H9 (cell line): ENCODE data around the gene SLC23A3. TPM values are rescaled to one million over a fixed set of nuclear protein-coding genes. Genes with fewer than 3 reads are reported as not detected.

Experiments used
- DNase-seq: peaks from one replicate; pipeline ENCODE4 v3.0.0-alpha.2; 2017
- H2AFZ ChIP-seq: one replicate; pipeline ENCODE4 v1.6.1; 2013; ENCODE audit warnings: mild to moderate bottlenecking, low read length, control low read depth, moderate library complexity
- H2AK5ac ChIP-seq: 2 replicates; pipeline ENCODE4 v1.6.1; 2013; ENCODE audit warnings: low read length, control low read depth, mixed read lengths; ENCODE audit not compliant: insufficient read length
- H2BK120ac ChIP-seq: one replicate; pipeline ENCODE4 v1.6.1; 2013; ENCODE audit warnings: low read depth, mild to moderate bottlenecking, low read length, control low read depth, inconsistent platforms; ENCODE audit not compliant: poor library complexity, severe bottlenecking
- H2BK12ac ChIP-seq: 2 replicates; pipeline ENCODE4 v1.6.1; 2013; ENCODE audit warnings: low read length, control low read depth, mixed read lengths, low read depth; ENCODE audit not compliant: insufficient read length
- H2BK15ac ChIP-seq: 2 replicates; pipeline ENCODE4 v1.6.1; 2013; ENCODE audit warnings: low read depth, low read length, control low read depth
- H2BK20ac ChIP-seq: one replicate; pipeline ENCODE4 v1.6.1; 2013; ENCODE audit warnings: low read depth, mild to moderate bottlenecking, low read length, control low read depth, inconsistent platforms; ENCODE audit not compliant: poor library complexity, severe bottlenecking
- H2BK5ac ChIP-seq: 2 replicates; pipeline ENCODE4 v1.6.1; 2013; ENCODE audit warnings: low read length, control low read depth, mixed read lengths; ENCODE audit not compliant: insufficient read length
- H3K14ac ChIP-seq: 2 replicates; pipeline ENCODE4 v1.6.1; 2013; ENCODE audit warnings: low read length, control low read depth; ENCODE audit not compliant: insufficient read depth
- H3K18ac ChIP-seq: 2 replicates; pipeline ENCODE4 v1.6.1; 2013; ENCODE audit warnings: low read depth, mild to moderate bottlenecking, mixed read lengths, low read length, control low read depth; ENCODE audit not compliant: insufficient read length
- H3K23ac ChIP-seq: 2 replicates; pipeline ENCODE4 v1.6.1; 2013; ENCODE audit warnings: low read length, control low read depth, mixed read lengths, low read depth; ENCODE audit not compliant: insufficient read length
- H3K23me2 ChIP-seq: 2 replicates; pipeline ENCODE4 v1.6.1; 2013; ENCODE audit warnings: low read depth, mild to moderate bottlenecking, mixed read lengths, low read length, control low read depth; ENCODE audit not compliant: insufficient read length, poor library complexity, severe bottlenecking
- H3K27ac ChIP-seq: 2 replicates; pipeline ENCODE4 v1.5.1; 2013; ENCODE audit warnings: low read length, control low read depth, mixed read lengths, low read depth; ENCODE audit not compliant: insufficient read length
- H3K27me3 ChIP-seq: 2 replicates; pipeline ENCODE4 v1.6.1; 2013; ENCODE audit warnings: low read length, control low read depth, inconsistent platforms; ENCODE audit not compliant: insufficient read depth
- H3K4ac ChIP-seq: 2 replicates; pipeline ENCODE4 v1.6.1; 2013; ENCODE audit warnings: low read depth, mild to moderate bottlenecking, control low read depth, inconsistent platforms, low read length, moderate library complexity
- H3K4me1 ChIP-seq: 2 replicates; pipeline ENCODE4 v1.6.1; 2013; ENCODE audit warnings: low read length, control low read depth, inconsistent platforms; ENCODE audit not compliant: insufficient read depth
- H3K4me2 ChIP-seq: 2 replicates; pipeline ENCODE4 v1.6.1; 2013; ENCODE audit warnings: low read length, control low read depth, mixed read lengths; ENCODE audit not compliant: insufficient read length, insufficient read depth
- H3K56ac ChIP-seq: 2 replicates; pipeline ENCODE4 v1.6.1; 2013; ENCODE audit warnings: low read depth, mild to moderate bottlenecking, mixed read lengths, low read length, control low read depth; ENCODE audit not compliant: insufficient read length
- H3K79me1 ChIP-seq: 2 replicates; pipeline ENCODE4 v1.6.1; 2013; ENCODE audit warnings: low read depth, mild to moderate bottlenecking, moderate library complexity, low read length, control low read depth, inconsistent platforms; ENCODE audit not compliant: insufficient read depth, poor library complexity, severe bottlenecking
- H3K79me2 ChIP-seq: 2 replicates; pipeline ENCODE4 v1.6.1; 2013; ENCODE audit warnings: low read length, control low read depth, inconsistent platforms; ENCODE audit not compliant: insufficient read depth
- H3K9ac ChIP-seq: 2 replicates; pipeline ENCODE4 v1.6.1; 2013; ENCODE audit warnings: low read length, control low read depth, mixed read lengths; ENCODE audit not compliant: insufficient read length; ENCODE audit errors: extremely low read depth
- H3K9me3 ChIP-seq: one replicate; pipeline ENCODE4 v1.6.1; 2013; ENCODE audit warnings: low read depth, low read length, inconsistent platforms; ENCODE audit not compliant: control insufficient read depth
- H3T11ph ChIP-seq: one replicate; pipeline ENCODE4 v1.6.1; 2013; ENCODE audit warnings: mild to moderate bottlenecking, low read length, control low read depth, inconsistent platforms
- H4K20me1 ChIP-seq: one replicate; pipeline ENCODE4 v1.6.1; 2013; ENCODE audit not compliant: control insufficient read depth, insufficient read length, insufficient read depth
- H4K5ac ChIP-seq: 2 replicates; pipeline ENCODE4 v1.6.1; 2013; ENCODE audit warnings: low read depth, mild to moderate bottlenecking, mixed read lengths, low read length, control low read depth; ENCODE audit not compliant: insufficient read length
- H4K8ac ChIP-seq: replicated peaks from 2 replicates; pipeline ENCODE4 v1.6.1; 2013; ENCODE audit warnings: low read length, control low read depth, mixed read lengths, low read depth; ENCODE audit not compliant: insufficient read length
- H4K91ac ChIP-seq: 2 replicates; pipeline ENCODE4 v1.6.1; 2013; ENCODE audit warnings: low read depth, mild to moderate bottlenecking, moderate library complexity, mixed read lengths, low read length, control low read depth; ENCODE audit not compliant: insufficient read length
- H3K27ac Mint-ChIP-seq, 3 experiments: 2 replicates in 2 of 3; 3 replicates in 1 of 3; pipeline ENCODE4 v1.8.0; 2020 to 2021; ENCODE audit warnings: mixed read lengths in 3 of 3, mild to moderate bottlenecking in 1 of 3, moderate library complexity in 1 of 3
- H3K27me3 Mint-ChIP-seq: 2 replicates; pipeline ENCODE4 v1.8.0; 2021; ENCODE audit warnings: low read depth, mild to moderate bottlenecking, moderate library complexity, mixed read lengths
- H3K36me3 Mint-ChIP-seq, 3 experiments: 2 replicates in 2 of 3; 3 replicates in 1 of 3; pipeline ENCODE4 v1.8.0; 2020 to 2021; ENCODE audit warnings: low read depth in 3 of 3, mixed read lengths in 3 of 3; ENCODE audit not compliant: insufficient read depth in 1 of 3
- H3K4me1 Mint-ChIP-seq, 2 experiments: 2 replicates each; pipeline ENCODE4 v1.8.0; 2020; ENCODE audit warnings: mixed read lengths in 2 of 2
- H3K4me3 Mint-ChIP-seq, 2 experiments: 2 replicates in 1 of 2; 3 replicates in 1 of 2; pipeline ENCODE4 v1.8.0; 2020 to 2021; ENCODE audit warnings: mild to moderate bottlenecking in 2 of 2, mixed read lengths in 2 of 2, moderate library complexity in 1 of 2
- H3K9me3 Mint-ChIP-seq, 2 experiments: 2 replicates in 1 of 2; 3 replicates in 1 of 2; pipeline ENCODE4 v1.8.0; 2020; ENCODE audit warnings: mild to moderate bottlenecking in 2 of 2, mixed read lengths in 2 of 2, moderate library complexity in 1 of 2
- CTCF ChIP-seq: fragments of 200-600 bp; sonication (generic); conservative IDR thresholded peaks from 3 replicates; pipeline ENCODE4 v1.8.0; 2021; ENCODE audit warnings: antibody characterized with exemption, mild to moderate bottlenecking
- WGBS: extraction: QIAGEN DNeasy Blood & Tissue Kit; methylation state at CpG from one replicate; pipeline ENCODE4 v1.1.7; 2013; ENCODE audit warnings: missing lambda C conversion rate, low lambda C conversion rate, mixed read lengths; ENCODE audit not compliant: insufficient read length; ENCODE audit errors: extremely low coverage; 5-methylcytosine and 5-hydroxymethylcytosine counted together
- total RNA-seq: library from RNA; stranded (reverse); gene quantifications from 2 replicates; pipeline ENCODE4 v1.2.1, GENCODE V29; 2021

Gene SLC23A3
- total RNA-seq, 1 experiment from 2014 or later: 1.2 TPM

DNA sequence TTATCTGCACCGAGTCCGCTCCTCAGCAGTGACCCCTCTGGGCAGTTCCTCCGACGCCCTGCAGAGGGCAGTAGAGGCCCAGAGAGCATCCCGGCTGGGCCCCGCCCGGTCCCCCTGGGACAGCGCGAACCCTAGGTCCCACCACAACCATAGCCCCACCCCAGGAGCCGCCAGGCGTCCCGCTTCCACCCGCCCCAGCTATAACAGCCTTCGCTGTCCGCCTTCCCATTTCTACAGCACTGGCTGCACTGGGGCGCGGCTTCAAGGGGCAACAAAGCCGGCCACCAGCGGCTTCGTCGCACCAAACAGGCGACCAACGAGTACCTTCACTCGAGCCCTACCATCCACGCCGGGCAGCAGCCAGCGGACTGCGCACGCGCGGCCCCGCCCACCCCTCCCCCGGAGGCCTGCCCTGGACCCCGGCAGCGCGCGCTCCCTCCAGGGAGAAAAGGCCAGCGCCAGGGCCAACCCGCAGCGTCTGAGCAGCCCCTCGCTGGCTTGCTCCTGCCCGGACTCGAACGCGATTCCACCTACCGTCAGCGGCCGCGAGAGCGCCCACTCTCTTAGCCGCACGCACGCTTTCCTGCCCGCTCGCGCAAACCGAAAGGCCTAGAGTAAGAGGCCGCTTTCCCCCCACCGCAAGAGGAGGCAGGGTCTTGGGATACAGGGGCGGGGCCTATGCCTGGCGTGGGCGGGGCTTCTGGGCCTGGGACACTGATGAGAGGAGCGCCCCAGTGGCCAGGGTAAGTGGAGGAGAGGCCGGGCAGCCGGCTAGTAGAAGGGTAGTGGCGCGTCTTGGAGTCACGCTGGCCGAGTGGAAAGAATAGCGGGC, 9.4 kb downstream of the SLC23A3 start, which contains the start of gene NHEJ1:
NHEJ1 (minus strand) TSS at position 630 of the 832 bp plus-strand sequence. CDS start 2,453 bp downstream, outside the sequence.
- Mint-ChIP-seq H3K4me3 (peak within 1 kb of the TSS; percentile 82 to 91), H3K4me1 (peaks cover 15 to 22% of the 10 kb centered on the region in 2 experiments), H3K36me3 (peaks cover 3 to 12% (median 8%) of the 10 kb centered on the region in 3 experiments; a peak in 6 of 7 replicates), H3K27me3 (peaks cover 18% of the 10 kb centered on the region), H3K27ac (peak within 1 kb of the TSS in 2 of 3 experiments; percentile 91 to 97; a peak in 5 of 7 replicates), H3K9me3 (no peaks in the 10 kb centered on the region)
- Histone ChIP-seq H2BK120ac (no peak within 1 kb of the TSS), H3K4me1 (no peaks in the 10 kb centered on the region), H2AFZ (no peak within 1 kb of the TSS), H3K27ac (no peak within 1 kb of the TSS), H3K79me1 (no peaks in the 10 kb centered on the region), H3T11ph (no peak within 1 kb of the TSS), H3K56ac (no peak within 1 kb of the TSS), H4K8ac (no peak within 1 kb of the TSS), H4K20me1 (no peaks in the 10 kb centered on the region), H3K23me2 (peaks cover 5% of the 10 kb centered on the region), H3K4me2 (peak within 1 kb of the TSS; percentile 86), H2BK12ac (no peak within 1 kb of the TSS), H3K79me2 (no peaks in the 10 kb centered on the region), H3K9ac (peak within 1 kb of the TSS; percentile 74), H3K4ac (no peak within 1 kb of the TSS), H2BK5ac (no peak within 1 kb of the TSS), H4K91ac (no peak within 1 kb of the TSS), H3K27me3 (no peaks in the 10 kb centered on the region; the same call in 1 of the 2 replicates), H3K9me3 (no peaks in the 10 kb centered on the region), H3K18ac (peak within 1 kb of the TSS; percentile 95), H3K14ac (peak within 1 kb of the TSS; percentile 93; the same call in 1 of the 2 replicates), H2BK15ac (no peak within 1 kb of the TSS), H4K5ac (no peak within 1 kb of the TSS), H3K23ac (no peak within 1 kb of the TSS), H2AK5ac (no peak within 1 kb of the TSS), H2BK20ac (no peak within 1 kb of the TSS)
- no CpG with 5 or more reads among the region's 70 CpGs for WGBS
- TF ChIP-seq CTCF: peak; percentile 100
- DNase-seq: peak; percentile 97
